Activated CD8-positive, alpha-beta memory T cell treated with anti-CD3 and anti-CD28 coated beads, Interleukin-2, amount 50 U/mL, for 4 hours (primary cell): Measurements from ENCODE around the gene OPN5.

Experiments used
- DNase-seq: peaks from one replicate; pipeline ENCODE4 v3.0.0-alpha.2; 2020

Gene OPN5

DNA sequence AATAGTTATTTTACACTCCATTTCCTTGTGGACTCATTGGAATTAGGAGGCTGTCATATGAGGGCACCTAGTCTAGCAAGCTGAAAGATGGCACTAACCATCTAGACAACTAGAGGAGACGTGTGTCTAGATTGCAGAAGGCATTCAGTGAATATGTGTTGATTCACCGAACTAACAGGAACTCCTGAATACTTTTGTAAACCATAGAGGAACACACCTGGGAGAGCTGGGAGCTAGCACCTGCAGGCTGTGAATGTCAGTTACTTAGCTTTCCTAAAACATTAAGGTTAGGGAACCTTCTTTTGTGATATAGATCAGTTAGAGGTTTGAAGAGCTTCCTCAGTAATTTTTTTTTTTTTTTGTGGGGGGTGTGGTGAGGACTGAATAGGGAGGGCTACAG is 7.7 kb downstream of the OPN5 start:
- no peak for DNase-seq

DNA sequence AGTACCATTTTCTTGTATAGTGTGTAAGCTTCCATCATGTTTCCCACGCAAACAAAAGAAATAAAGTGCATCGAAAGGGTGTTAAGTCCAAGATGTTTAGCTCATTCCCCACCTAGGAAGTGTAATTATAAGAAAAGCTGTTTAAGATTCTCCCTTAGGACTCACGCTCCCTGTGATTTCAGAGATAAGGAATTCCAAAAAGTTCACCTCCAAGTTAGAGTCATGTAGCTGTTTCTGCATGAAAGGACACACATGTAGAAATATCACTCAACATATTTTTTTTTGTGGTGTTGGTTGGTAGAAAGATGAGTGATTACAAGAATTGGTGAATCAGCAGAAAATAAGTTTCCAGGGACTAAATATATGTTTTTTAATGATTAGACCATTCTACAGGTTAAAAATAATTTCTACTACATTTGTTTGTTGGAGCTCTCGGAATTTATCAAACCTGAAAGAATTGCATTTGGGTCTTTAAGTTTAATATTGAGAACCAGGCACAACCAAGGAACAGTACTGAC is 10.4 kb downstream of the OPN5 start:
- DNase-seq = no peak

DNA sequence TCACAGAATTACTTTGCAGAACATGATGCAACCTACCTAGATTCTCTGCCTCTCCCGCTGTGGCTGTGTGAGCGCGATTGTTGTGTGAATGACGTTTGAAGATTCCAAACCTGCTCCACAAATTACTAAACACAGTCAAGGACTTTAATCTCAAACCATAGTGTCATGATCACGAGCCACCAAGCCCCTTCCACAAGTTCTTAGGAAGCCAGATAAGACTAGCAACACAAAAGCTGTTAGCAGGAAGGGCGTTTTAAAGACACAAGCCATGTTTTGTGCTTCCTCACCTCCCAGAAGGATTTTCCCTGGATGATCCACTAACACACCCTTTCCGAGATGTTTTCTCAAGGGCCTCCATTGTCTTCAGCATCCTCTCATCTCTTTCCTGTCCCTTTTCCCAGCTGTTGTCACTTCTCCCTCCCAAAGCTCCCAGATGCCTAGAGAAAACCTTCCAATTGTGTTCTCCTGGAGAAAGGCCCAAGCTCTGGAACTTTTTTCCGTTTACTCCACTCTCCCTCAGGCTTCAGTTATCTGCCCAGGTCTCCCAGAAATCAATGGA is 12.8 kb downstream of the OPN5 start:
- no peak for DNase-seq

DNA sequence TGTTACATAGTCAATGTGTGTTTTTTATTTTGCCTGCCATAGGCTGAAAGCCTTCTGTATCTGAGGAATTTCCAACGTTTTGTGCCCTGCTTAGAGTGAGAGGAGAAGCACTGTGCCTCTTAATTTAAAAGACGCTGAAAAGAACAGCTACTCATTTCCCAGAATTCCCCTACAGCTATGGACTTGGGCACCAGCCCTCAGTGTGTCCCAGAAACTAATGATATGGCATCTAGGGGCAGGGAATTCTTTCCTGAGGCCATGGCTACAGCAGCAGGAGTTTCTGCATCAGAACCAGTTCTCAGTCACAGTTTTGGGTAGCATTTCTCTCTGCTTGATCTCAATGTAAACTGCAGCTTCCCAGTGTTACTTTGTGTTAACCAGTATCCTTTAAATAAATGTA is 20.2 kb downstream of the OPN5 start:
- no peak for DNase-seq

DNA sequence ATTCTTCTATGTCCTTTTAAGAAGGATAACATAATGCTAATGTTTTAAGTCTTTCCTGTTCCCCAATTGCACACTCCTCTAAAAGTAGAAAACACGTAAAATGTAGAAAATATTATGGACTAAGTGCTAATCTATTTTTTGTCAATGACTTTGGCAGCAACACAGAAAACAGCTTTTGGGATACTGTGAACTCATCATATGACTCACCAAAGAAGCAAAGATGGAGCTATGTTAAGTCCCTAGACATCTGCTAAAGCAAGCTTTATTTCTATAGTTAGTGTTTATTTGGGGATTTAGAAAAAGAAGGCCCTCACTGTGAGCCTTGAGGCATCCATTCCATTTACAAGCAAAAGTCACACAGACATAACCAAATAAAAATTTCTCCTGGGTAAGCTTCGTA is 23.0 kb downstream of the OPN5 start:
- no peak for DNase-seq

DNA sequence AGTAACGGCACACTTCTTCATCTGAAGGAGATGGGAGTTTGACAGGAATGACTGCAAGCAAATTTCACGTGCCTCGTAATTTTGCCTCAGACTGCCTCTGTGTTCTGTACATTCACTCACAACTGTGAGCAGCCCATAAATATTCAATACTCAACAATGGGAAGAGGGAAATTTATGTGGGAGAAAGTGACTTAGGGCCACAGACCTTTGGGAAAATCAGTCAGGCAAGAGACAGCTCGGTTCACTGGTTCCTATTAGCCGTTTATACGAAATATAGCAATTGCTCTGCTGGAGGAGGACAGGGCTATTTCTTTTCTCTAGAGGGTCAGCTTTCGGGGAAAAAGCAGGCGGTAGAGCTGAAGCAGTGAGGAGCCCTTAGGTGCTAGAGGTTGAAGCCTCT is 28.0 kb downstream of the OPN5 start:
- DNase-seq = no peak

DNA sequence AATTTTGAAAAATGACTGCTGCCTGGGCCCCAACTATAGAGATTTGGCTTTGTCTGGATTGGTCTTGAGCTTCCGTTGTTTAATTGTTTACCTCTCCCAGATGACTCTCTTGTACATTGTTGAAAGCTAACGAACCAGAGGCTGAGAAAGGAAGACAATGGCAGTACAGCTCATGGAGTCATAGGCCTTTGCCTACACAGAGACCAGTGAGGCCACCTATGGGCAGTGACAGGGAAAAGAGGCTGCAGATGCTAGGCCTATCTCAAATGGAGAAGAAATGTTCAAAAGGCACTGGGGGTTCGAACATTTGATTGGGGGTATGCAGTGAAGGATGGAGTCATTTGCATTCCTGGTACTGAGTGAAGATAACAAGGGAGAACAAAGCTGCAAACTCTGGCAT is 29.1 kb downstream of the OPN5 start:
- DNase-seq = no peak

DNA sequence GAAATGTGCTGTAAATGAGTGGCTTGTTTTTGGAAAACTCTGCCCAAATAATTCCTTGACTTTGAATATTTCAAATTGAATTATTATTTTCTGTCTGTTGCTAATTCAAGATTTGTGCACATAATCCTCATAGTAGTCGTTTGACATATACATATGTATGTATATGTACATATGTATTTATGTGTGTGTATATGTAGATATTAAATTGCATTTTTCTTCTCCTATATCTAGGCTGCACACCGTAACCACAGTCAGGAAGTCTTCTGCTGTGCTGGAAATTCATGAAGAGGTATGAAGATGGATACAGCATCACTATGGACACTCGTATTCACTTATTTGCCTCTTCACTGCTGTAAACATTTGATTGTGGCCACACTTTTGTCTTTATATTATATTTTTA is 29.6 kb downstream of the OPN5 start:
- DNase-seq = no peak

DNA sequence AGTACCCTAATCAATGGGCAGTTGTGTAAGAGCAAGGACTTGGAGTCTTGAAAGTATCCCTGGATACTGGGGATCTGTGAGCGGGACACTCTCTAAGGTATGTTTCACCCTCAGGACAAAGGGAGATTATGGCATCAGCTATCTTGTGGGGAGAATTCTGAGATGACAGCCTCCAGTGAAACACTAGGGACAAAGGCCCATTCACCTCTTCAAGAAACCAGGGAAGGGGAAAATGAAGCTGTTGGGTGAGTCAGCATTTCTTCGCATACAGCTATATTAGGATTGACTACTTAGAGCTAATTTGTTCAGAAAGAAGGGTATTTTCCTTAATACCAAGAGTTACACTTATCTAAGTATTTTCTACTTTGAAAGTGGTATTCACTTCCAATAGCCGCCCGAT is 35.9 kb downstream of the OPN5 start:
- DNase-seq = no peak

DNA sequence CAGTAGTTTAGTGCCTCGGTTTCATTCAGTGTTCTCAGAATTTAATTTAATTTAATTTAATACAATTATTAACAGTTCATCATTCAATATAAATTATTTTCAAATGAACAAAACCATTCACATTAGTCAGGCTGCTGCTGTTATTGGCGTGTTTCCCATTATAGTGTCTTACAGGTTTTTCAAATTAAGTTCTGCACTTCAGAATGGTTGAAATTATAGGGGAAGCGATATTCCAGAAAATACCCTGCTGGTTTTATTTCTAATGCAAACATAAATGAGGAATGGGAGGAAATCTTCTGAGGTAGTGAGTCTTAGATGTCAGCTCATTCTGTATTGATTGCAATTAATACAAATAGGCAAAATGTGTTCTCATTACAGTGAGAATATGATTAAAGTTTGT is 37.6 kb downstream of the OPN5 start:
- no peak for DNase-seq

DNA sequence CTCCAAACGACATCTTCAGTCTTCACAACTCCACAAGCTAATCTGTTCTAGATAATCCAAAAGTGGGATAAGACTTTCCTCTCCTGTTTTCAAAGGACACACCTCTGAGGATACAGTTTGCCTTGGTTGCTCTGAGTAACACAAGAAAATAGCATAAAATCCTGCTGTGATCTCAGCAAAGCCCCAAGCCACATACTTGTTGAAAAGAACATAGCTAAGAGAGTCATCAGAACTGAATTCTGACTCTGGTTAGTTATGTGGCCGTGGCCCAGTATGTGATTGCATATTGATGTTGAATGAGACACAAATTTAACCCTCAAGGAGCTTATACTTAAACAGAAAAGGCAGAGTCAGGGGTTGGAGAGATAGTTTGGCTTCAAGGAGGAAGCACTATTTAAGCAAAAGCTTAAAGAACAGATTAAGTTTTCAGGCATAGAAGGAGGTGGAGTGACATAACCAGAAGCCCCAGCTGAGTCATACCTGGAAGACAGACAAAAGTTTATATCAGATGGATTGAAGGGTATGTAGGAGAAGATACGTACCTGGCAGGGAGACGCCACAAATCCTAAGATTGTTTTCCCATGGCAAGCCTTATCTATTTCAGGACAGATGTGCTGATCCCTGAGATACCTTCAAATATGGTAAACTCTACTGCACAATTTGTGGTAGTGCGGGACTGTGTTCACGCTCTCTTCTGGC is 41.2 kb downstream of the OPN5 start:
- no peak for DNase-seq

DNA sequence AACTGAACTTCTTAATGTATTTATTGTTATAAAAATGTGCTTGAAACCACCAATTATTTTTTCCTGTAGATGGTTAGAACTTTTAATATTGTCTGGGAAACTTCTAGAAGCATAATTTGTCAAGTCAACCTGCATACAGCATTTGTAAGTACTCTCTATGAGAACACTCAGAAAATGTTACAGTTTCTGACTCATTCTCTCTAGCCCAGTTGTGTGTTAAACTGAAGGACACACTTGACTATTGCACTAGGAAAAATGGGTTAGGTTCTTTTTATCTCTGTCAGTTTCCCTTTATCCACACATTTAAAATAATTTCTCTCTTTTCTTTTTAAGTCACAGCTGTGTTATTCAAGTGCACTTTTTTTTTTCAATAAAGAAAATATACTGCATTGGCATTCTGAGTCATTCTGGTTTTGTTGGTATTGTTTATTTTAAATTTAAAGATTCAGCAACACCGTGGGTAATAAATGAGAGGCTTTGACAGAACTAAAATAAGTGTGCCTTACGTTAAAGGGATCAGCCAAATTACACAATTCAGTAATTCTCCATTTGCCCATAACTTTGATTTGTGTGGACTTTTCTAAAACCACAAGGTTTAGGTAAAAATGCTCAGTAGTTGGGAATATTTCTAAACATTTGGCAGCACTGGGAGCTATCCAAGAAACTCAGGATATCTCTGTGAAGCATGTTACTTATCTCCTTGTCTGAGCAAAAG is 50.7 kb downstream of the OPN5 start:
- no peak for DNase-seq

DNA sequence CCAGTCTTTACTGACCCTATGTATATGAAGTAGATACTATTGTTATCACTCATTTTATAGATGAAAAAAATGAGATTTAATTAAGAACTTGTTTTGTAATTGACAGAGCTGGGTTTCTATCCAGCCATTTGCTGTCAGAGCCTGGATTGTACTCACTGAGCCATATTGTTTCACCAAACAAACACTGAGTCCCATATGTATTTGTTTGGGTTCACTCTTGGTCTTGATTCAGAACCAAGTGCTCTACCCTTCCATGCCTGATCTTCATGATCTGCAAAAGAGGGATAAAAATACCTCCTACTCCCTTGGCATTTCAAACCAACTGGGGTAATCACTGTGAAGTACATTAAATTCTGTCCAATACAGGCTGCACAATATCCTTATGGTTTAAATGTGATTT is 52.4 kb downstream of the OPN5 start:
- DNase-seq = no peak

DNA sequence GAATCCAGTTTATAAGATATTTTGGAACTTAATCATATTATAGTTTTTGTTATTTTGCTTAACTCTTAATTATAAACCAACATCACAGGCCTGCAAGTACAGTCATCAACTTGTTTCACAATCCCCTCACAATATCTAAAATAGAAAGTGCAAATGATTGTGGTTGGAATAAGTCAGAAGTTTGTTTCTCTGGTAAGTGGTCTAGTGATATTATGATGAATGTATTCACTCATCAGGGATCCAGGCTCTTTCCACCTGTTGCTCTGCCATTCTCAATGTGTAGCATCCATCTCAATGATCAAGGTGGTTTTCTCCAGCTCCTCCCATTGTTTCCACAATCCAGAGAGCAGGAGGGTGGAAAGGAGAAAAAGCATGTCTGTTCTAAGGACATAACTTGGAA is 54.2 kb downstream of the OPN5 start:
- DNase-seq = no peak

DNA sequence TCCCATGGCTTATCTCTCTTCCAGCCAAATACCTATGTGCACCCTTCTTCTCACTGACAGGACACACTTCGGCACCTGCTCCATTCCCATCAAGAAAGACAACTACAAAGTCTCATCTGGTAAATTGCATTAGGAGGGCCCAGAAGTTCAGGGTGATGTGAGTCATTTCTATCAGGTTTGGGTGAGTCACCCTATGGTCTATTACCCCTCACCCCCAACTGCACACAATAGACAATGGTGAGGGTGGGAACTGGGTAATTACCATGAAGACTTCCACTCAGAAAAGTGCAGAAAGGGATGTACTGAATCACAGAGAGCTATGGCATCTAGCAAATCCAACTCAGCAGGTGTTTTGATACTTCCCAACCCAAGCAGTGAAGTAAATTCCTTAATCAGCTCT is 54.8 kb downstream of the OPN5 start:
- DNase-seq = no peak

DNA sequence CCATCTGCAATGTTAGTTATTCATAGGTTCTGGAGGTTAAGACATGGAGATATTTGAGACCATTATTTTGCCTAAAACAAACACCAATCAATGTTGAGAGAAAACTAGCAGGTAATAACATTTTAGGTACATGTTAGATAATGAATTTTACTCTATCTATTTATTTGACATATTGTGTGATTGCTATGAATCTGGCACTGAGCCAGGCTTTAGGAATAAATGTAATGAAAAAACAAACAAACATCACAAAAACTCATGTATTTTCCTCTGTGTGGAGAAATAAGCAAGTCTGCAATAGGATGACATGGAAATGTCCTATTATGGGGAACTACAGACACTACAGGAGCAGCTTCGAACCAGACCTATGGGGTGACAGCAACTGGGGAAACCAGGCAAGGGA is 57.8 kb downstream of the OPN5 start:
- DNase-seq = no peak

DNA sequence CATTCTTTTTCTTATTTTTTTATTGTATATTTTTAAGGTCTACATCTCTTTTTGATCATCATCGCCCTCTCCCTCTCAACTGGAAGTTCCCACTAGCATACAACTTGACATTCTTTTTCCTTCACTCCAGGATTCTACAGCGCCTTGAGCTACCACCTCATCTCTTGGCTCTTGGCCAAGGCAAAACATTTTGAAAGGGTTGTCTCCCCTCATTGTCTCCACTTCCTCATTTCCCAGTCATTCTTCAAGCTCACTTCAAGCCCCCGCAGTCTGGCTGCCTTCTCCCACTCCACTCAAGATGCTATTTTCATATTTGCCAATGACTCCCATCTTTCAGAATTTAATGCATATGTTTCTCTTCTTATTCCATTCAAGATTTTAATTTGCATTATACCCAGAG is 63.0 kb downstream of the OPN5 start:
- DNase-seq = no peak

DNA sequence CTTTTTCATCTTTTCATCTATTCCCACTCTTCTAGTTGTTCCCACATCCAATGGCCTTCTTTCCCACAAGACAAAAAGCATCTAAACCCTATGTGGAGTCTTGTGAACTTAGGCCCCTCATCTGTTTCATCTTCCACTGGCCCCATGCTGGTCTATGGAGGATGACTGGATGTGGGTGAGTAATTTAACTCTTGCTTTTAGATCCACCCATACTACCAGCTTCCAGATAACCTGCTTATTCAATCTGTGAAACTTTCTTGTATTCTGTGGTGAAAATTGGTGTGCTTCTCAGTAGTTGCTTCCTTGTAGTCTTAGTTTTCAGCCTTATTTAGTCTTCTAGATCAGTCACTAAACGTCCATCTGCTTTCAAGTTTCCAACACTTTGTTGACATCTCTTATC is 64.9 kb downstream of the OPN5 start:
- DNase-seq = no peak

DNA sequence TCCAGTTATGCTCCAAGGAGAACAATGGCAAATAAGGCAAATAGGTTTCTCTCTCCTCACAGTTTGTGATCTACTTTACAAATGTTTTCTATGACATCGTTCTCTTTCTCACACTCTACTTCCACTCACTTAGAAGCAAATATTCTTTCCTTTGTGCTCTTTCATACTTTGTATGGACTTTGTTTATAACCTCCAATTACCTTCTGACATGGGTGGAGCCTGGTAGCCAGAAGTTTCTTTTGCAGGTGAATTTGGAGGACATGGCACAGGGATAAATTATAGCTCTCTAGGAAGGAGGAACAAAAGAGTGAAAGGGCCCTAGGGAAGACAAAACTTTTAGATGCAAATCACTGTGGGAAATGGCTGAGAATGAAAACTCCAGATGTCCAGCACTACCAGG is 69.3 kb downstream of the OPN5 start:
- DNase-seq = no peak

DNA sequence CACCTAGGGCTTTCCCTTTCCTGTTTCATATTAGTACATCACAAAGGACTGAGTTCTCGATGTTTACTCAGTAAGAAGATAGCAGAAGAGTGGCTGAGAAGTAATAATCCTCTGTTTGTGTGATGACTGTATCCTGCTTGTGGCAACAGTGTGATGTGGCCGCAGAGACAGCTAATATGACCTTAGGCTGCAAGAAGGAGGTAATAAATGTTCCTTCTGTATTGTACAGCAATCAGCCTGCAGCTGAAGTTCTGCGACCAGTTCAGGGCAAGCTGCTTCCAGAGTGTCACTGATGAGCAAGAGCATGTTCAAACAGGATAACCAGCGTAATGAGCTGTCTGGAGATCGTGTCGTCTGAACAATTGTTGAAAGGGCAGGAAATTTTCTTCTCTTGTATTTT is 70.9 kb downstream of the OPN5 start:
- no peak for DNase-seq

DNA sequence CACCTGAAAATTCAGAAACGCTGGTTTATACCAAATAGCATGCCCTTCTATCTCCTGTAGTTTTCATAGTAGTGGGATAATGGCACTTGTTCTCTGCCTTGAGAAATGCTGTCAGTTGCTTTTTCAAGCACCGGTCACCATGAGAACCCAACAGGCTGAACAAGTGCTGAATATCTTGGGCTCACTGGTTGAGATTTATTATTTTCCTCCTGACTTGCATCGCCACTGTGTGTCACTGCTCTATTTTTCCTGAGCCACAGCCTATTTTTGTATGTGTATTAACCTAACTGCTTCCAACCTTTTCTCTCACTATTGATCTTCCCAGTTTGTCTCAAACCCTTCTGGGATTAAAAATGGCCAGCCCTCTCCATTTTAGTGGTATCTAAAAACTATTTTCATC is 71.9 kb downstream of the OPN5 start:
- no peak for DNase-seq

DNA sequence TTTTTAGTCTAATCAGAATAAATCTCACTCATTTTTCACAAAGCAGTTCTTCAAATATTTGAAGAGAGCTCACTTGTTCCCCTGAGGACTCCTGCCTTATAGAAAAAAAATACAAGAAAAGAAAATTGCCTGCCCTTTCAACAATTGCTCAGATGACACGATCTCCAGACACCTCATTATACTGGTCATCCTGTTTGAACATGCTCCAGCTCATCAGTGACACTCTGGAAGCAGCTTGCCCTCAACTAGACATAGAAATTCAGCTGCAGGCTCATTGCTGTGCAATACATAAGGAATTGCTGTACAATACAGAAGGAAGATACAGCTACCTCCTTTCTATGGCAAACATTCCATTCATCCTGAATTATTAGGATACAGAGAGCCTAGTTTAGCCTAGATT is 73.1 kb downstream of the OPN5 start:
- DNase-seq = no peak

DNA sequence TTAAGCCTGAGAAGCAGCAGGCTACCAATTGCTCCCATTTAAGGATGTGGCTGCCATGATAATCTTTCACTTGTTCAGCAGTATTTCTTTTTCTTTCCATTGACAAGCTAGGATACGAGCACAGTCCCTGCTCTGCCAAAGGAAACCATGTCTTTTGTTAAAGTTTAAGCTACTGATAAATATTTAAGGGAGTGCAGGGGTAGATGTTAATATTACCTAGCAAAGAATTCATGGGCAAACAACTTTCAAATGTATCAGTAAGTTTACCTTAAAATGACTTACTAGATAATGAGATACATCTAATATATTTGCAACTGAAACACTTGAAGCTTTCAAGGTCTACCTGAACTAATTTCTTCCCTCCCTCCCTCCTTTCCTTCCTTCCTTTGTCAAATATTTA is 77.3 kb downstream of the OPN5 start:
- no peak for DNase-seq

DNA sequence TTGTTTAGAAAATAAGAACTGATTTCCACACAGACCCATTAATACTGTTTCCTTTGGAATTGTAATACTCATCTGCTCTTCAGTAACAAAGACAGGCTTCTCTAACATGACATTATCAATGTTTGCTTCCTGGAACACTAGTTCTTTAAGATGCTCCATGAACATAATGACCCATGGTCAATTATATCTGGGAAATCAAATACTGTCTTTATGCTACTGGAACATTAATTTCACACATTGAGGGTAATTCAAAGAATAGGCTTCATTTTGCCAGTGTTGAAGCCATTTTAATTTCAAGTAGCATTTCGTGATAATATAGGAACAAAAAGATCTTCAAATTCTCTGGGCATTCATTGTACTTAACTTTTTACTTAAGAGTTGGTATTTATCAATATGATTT is 80.9 kb downstream of the OPN5 start:
- DNase-seq = no peak

DNA sequence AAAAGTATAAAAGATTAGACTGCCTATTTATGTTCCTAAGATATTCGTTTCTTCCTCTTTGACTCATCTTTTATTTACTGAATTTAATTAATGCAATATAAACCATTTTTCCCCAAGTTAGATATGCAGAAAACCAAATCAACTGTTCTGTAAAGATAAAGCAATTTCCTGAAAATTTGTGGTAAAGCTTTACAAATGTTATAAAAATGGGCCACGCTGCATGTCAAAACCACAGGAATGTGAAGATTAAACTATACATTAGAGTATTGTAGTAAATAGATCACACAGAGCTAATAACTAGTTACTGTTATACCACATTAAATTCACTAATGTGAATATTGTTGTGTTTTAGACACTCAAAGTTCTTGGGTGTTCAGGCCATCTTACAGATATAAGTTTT is 83.4 kb downstream of the OPN5 start:
- no peak for DNase-seq
